Vagina (tissue), 2 donors: ENCODE measurements around the gene PSIP1.

Experiments used
- CTCF ChIP-seq, 3 experiments: fragments of 450-650 bp in 2 of 3; fragments of 200-600 bp in 1 of 3; sonication (generic) in 1 of 3; IDR thresholded peaks; one replicate each; pipeline ENCODE4 v1.5.1; 2017 to 2019; ENCODE audit warnings: antibody characterized with exemption in 3 of 3, mild to moderate bottlenecking in 2 of 3, moderate library complexity in 2 of 3
- POLR2A ChIP-seq, 2 donors: fragments of 450-650 bp; IDR thresholded peaks; one replicate each; pipeline ENCODE4 v1.6.1; 2017; ENCODE audit warnings: antibody characterized with exemption in 2 of 2, mild to moderate bottlenecking in 2 of 2, moderate library complexity in 2 of 2
- POLR2AphosphoS5 ChIP-seq, 2 donors: sonication (generic); formaldehyde crosslinking; IDR thresholded peaks; one replicate each; pipeline ENCODE4 v1.9.0; 2017; ENCODE audit warnings: antibody characterized with exemption in 2 of 2, mild to moderate bottlenecking in 2 of 2, low read depth in 1 of 2; ENCODE audit not compliant: insufficient read depth in 1 of 2

GRCh38 chr9:15513335-15513734, 2.6 kb upstream of the PSIP1 start:
- TF ChIP-seq CTCF (IDR thresholded peaks at IDR 0.05) = no peak
- TF ChIP-seq POLR2A (IDR thresholded peaks at IDR 0.05) = no peak
- no peak for TF ChIP-seq POLR2AphosphoS5 (IDR thresholded peaks at IDR 0.05; ENCODE audit: insufficient read depth in 1 of 2, low read depth in 1 of 2)
